SKM-1 (cell line): Measurements from ENCODE around the gene GLI1.
A peak's percentile ranks its signal among the peaks of the same experiment; 100 is the strongest.
"Not testable (repeated sequence)": the region's sequence is repeated elsewhere in the genome, so short reads cannot be mapped to it uniquely, and the experiment has no call there.

Experiments used
- DNase-seq: peaks from one replicate; lab custom pipeline; 2025; ENCODE audit not compliant: unreplicated experiment; lab: John Stamatoyannopoulos, UW

GLI1 gene

GRCh38 chr12:57459750-57460467 lies at the start of gene GLI1:
Gene GLI1 (plus strand): TSS chr12:57459785. CDS start chr12:57463692, 3,907 bp downstream.
- no peak for DNase-seq

DNA sequence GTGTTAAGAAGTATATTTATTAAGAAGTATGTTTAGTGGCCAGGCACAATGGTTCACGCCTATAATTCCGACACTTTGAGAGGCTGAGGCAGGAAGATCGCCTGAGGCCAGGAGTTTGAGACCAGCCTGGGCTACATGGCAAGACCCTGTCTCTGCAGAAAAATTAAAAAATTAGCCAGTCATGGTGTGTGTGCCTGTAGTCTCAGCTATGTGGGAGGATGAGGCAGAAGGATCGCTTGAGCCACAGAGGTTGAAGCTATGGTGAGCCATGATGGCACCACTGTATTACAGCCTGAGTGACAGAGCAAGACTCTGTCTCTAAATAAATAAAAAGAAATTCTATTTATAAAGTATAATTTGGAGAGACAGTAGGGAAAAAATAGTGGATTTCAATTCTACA lies 49.1 kb upstream of the GLI1 start:
- no peak for DNase-seq

DNA sequence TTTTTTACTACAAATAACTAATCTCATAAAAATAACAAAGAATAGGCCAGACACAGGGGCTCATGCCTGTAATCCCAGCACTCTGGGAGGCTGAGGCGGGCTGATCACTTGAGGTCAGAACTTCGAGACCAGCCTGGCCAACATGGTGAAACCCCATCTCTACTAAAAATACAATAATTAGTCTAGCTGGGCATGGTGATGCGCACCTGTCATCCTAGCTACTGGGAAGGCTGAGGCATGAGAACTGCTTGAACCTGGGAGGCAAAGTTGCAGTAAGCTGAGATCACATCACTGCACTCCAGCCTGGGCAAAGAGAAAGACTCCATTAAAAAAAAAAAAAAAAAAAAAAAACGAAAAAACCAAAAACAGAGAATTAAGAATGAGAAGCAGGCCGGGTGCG lies 45.4 kb upstream of the GLI1 start:
- not testable (repeated sequence) for DNase-seq

GRCh38 chr12:57415088-57415487 lies 44.5 kb upstream of the GLI1 start:
- DNase-seq: no peak

- no peak for DNase-seq
Observed at GRCh38 chr12:57416039-57416996, 43.3 kb upstream of the GLI1 start.

DNA sequence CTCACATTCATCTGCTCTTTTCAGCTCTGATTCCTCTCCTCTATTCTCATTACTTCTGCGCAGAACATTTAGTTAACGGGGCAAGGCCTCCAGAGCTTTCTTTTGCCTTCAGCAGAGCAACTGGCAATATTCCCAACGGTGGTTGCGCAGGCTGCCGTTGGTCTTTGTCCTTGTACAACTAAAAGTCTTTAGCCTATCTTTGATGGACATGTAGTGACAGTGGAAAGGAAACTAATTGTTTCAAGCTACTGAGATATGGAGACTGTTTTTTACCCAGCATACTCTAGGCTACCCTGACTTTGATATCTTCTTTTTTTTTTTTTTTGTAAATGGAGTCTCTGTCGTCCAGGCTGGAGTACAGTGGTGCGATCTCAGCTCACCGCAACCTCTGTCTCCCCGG lies 41.3 kb upstream of the GLI1 start:
- DNase-seq: no peak

DNA sequence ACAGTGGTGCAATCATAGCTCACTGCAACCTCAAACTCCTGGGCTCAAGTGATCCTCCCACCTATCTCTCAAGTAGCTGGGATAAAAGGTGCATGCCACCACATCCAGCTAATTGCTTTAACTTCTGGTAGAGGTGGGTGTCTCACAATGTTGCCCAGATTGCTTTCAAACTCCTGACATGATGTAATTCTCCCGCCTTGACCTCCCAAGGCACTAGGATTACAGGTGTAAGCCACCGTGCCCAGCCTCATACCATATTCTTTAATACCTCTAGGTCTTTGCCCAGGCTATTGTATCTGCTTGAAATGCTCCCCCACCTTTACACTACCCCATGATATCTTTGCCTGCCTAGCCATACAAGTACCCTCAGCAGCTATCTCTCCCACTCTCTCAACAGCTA lies 40.1 kb upstream of the GLI1 start:
- DNase-seq: no peak

DNA sequence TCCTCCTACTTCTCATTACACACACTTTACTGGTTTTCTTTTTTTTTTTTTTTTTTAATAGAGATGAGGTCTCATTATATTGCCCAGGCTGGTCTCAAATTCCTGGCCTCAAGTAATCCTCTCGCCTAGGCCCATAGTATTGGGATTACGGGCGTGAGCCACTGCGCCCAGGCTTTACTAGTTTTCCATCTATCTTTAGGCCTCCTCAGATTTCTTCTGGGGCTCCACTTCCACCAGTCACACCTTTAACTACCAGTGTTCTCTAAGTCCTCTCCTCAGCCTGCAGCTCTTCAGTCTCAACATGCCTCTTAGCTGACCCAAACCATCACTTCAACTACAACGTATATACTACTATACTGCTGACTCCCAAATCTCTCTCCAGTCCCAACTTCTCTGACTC lies 39.1 kb upstream of the GLI1 start:
- DNase-seq: no peak

DNA sequence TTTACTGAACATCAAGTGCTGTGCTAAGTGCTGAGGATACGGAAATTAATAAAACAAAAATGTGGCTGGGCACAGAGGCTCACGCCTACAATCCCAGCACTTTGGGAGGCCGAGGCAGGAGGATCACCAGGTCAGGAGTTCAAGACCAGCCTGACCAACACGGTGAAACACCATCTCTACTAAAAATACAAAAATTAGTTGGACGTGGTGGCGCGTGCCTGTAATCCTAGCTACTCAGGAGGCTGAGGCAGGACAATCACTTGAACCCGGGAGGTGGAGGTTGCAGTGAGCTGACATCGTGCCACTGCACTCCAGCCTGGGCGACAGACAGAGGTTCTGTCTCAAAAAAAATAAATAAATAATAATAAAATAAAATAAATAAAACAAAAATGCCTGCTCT lies 32.6 kb upstream of the GLI1 start:
- DNase-seq: not testable (repeated sequence)

GRCh38 chr12:57428965-57429364 lies 30.6 kb upstream of the GLI1 start:
- DNase-seq: no peak

DNA sequence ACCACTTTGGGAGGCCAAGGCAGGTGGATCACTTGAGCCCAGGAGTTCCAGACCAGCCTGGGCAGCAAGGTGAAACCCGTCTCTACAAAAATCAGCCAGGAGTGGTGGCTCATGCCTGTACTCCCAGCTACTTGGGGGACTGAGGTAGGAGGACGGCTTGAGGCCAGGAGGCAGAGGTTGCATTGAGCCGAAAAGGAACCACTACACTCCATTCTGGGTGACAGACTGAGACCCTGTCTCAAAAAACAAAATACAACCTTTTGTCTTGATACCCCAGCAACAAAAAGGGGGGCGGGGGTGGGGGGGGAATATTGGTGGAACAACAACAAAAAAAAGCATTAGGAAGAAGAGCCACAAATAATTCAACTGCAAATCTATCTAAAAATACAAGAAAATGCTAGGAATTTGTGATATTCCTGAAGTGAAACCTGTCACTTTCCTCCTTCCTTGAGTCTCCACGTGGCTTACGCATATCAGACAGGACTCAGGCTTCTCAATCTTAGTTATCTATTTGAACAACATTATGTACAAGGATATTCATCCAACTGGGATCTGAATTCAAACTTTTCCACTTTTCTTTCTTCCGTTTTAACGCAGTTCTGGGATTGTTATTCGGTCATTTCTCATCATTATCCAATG lies 30.0 kb upstream of the GLI1 start:
- no peak for DNase-seq

- DNase-seq: no peak
Observed at GRCh38 chr12:57430112-57430930, 29.3 kb upstream of the GLI1 start.

- DNase-seq: peak; percentile 57
Observed at GRCh38 chr12:57430931-57431566, 28.5 kb upstream of the GLI1 start, which contains the start of gene R3HDM2. Gene R3HDM2 (minus strand): TSS chr12:57431043. CDS start chr12:57310428, 120,615 bp downstream.

- DNase-seq: no peak
Observed at GRCh38 chr12:57431654-57432188, 27.9 kb upstream of the GLI1 start.

DNA sequence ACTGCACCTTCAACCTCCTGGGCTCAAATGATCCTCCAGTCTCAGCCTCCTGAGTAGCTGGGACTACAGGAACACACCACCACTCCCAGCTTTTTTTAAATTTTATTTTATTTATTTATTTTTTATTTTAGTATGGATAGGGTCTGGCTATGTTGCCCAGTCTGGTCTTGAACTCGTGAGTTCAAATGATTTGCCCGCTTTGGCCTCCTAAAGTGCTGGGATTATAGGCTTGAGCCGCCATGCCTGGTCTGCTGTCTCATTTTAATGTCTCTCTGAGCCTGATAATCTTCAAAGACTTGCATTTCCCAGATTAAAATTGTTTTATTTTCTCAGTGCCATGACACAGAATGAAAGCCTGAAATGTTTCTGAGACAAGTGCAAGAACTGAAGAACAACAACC lies 26.2 kb upstream of the GLI1 start:
- DNase-seq: no peak

DNA sequence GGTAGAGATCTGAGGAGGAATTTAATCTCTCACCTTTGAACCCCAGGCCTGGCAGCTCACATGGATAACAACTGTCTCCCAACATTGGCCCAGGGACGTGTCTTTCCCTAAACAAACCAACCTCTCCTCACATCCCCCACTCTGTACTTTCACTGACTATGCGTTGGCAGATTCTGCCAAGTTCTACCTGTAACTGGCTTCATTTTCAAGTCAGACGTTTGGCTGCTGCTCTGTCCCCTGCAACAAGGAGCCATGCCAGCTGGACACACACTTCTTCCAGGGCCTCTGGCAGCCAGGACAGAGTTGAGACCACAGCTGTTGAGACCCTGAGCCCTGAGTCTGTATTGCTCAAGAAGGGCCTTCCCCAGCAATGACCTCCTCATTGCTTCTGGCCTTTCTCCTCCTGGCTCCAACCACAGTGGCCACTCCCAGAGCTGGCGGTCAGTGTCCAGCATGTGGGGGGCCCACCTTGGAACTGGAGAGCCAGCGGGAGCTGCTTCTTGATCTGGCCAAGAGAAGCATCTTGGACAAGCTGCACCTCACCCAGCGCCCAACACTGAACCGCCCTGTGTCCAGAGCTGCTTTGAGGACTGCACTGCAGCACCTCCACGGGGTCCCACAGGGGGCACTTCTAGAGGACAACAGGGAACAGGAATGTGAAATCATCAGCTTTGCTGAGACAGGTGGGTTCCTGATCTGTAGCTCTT lies 24.9 kb upstream of the GLI1 start, which contains the start of gene INHBC:
TSS of gene INHBC (plus strand) at position 268 of the 707 bp plus-strand sequence. CDS start at position 371, 103 bp downstream.
- DNase-seq: no peak

DNA sequence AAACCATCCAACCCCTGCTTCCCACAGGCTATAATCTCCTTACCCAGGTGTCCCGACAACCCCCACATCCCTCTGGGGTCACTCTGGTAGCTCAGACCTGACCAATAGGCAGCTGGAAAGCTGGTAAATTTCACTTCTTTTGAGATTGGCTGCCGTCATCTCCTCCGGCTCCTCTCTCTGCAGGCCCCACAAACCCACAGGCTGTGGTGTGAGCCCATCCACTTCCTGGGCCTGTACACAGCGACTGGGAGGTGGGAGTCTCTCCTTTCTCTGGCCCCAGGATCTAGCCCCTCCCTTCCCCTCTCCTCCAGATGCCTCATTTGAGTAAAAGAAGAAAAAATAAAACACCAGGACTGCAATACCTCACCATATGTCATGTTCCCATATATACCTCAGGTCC lies 24.3 kb upstream of the GLI1 start:
- no peak for DNase-seq

DNA sequence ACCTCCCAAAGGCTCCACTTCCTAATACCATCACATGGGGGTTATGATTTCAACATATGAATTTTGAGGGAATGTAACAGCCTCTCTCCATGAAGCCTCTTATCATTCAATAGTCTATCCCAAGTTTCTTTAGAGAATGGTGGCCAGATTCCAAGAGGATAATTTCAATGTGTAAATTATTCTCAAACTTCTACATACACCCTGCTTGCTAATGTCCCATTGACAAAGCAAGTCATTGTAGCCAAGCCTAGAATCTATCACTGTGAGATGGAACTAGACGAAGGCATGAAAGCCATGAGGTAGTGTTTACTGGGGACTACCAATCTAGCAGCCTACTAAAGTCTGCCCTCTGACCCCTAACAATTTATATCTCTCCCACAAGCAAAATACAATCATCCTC lies 21.2 kb upstream of the GLI1 start:
- DNase-seq: no peak

GRCh38 chr12:57439762-57440266 lies 19.8 kb upstream of the GLI1 start:
- no peak for DNase-seq
